SK-N-DZ (cell line): ENCODE results near the gene DNAH5. TPM values are rescaled to one million over a fixed set of nuclear protein-coding genes. Genes with fewer than 3 reads are reported as not detected.
"Not testable (repeated sequence)": the region's sequence is repeated elsewhere in the genome, so short reads cannot be mapped to it uniquely, and the experiment has no call there.

Experiments
- DNase-seq: peaks from one replicate; pipeline ENCODE4 v3.0.0-alpha.2; 2015; ENCODE audit warnings: low spot score
- polyA plus RNA-seq, 2 experiments: library from polyadenylated mRNA; depleted of rRNA; stranded (reverse); fragments of >200 nt; gene quantifications; 2 replicates each; pipeline ENCODE4 v1.2.3, GENCODE V29; 2014

DNAH5 gene, protein sequence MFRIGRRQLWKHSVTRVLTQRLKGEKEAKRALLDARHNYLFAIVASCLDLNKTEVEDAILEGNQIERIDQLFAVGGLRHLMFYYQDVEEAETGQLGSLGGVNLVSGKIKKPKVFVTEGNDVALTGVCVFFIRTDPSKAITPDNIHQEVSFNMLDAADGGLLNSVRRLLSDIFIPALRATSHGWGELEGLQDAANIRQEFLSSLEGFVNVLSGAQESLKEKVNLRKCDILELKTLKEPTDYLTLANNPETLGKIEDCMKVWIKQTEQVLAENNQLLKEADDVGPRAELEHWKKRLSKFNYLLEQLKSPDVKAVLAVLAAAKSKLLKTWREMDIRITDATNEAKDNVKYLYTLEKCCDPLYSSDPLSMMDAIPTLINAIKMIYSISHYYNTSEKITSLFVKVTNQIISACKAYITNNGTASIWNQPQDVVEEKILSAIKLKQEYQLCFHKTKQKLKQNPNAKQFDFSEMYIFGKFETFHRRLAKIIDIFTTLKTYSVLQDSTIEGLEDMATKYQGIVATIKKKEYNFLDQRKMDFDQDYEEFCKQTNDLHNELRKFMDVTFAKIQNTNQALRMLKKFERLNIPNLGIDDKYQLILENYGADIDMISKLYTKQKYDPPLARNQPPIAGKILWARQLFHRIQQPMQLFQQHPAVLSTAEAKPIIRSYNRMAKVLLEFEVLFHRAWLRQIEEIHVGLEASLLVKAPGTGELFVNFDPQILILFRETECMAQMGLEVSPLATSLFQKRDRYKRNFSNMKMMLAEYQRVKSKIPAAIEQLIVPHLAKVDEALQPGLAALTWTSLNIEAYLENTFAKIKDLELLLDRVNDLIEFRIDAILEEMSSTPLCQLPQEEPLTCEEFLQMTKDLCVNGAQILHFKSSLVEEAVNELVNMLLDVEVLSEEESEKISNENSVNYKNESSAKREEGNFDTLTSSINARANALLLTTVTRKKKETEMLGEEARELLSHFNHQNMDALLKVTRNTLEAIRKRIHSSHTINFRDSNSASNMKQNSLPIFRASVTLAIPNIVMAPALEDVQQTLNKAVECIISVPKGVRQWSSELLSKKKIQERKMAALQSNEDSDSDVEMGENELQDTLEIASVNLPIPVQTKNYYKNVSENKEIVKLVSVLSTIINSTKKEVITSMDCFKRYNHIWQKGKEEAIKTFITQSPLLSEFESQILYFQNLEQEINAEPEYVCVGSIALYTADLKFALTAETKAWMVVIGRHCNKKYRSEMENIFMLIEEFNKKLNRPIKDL (N-terminal part only)
- polyA plus RNA-seq (2014; cell fraction: cytosol; rRNA removed) = 0.03 TPM in 1 of 2 replicates, not detected in the other
- polyA plus RNA-seq (2014; cell fraction: nucleus; rRNA removed) = not detected in 2 replicates

- DNase-seq = no peak
Measured at GRCh38 chr5:13944560-13945199, at the start of gene DNAH5. Gene DNAH5 (minus strand): TSS chr5:13944688. CDS start chr5:13944438, 250 bp downstream.

GRCh38 chr5:13993926-13994325, 49.4 kb upstream of the DNAH5 start:
- no peak for DNase-seq

DNA sequence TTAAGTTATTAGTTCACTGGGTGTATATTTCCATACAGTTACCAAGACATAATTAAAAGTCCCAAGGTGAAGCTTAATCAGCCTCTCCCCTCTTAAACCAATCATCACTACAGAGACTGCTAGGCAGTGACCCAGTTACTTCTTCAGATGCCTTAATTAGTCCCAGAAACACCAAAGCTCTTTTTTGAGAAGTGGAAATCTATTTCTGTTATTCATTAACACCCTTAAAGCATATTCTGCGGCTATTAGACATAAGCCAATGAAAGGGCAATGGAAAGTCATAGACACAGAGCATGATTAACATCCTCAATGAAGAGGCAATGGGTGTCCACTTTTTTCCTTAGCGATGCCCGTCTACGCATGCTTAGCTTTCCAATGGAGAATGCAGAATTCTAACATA, 48.3 kb upstream of the DNAH5 start:
- DNase-seq = no peak

DNA sequence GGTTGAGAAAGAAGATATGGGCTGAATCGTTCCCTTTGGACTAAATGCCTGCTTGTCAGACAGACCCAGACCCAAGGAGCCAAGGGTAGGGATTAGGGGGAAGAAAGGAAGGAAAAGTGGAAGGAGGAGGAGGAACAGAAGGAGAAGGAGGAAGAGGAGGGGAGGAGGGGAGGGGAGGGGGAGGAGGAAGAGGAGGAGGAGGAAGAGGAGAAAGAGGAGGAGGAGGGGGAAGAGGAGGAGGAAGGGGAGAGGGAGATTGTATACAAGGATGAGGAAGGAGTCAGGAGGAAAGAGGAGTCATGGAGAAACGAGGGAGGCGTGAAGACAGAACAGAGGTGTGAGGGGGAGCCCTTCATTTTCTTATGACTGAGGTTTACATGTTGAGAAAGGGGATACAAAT, 46.9 kb upstream of the DNAH5 start:
- no peak for DNase-seq

- DNase-seq = no peak
Measured at GRCh38 chr5:13990896-13991295, 46.4 kb upstream of the DNAH5 start.

- DNase-seq = no peak
Measured at GRCh38 chr5:13989832-13990231, 45.3 kb upstream of the DNAH5 start.

DNA sequence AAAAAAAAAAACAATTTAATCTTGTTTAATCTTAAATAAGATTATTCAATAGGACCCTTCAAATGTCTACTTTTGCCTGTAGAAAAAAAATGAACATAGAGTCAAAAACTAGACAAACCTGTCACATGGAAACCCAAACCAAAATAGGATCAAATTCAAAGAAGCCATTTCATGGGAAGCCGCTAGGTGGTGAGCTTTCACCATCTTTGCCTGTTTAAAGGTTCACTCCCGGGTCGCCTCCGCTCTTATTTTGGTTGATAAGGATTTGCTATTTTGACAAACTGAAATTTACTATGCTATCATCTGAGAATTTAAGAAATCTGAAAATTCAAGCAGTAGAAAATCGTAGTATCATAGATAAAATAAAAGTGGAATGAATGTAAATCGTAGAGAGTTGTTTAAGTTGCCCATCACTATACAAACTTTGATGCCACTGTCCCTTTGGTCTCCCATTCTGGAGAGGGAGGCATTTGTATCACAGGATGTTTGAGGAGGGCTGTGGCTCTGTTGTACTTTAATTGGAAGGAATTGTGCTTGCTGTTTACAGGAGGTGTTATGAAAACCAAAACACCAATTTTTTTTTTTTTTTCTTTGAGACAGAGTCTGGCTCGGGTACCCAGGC, 43.5 kb upstream of the DNAH5 start:
- peak; percentile 55 for DNase-seq

- no peak for DNase-seq
Measured at GRCh38 chr5:13985731-13986418, 41.4 kb upstream of the DNAH5 start.

- not testable (repeated sequence) for DNase-seq
Measured at GRCh38 chr5:13984888-13985287, 40.4 kb upstream of the DNAH5 start.

DNA sequence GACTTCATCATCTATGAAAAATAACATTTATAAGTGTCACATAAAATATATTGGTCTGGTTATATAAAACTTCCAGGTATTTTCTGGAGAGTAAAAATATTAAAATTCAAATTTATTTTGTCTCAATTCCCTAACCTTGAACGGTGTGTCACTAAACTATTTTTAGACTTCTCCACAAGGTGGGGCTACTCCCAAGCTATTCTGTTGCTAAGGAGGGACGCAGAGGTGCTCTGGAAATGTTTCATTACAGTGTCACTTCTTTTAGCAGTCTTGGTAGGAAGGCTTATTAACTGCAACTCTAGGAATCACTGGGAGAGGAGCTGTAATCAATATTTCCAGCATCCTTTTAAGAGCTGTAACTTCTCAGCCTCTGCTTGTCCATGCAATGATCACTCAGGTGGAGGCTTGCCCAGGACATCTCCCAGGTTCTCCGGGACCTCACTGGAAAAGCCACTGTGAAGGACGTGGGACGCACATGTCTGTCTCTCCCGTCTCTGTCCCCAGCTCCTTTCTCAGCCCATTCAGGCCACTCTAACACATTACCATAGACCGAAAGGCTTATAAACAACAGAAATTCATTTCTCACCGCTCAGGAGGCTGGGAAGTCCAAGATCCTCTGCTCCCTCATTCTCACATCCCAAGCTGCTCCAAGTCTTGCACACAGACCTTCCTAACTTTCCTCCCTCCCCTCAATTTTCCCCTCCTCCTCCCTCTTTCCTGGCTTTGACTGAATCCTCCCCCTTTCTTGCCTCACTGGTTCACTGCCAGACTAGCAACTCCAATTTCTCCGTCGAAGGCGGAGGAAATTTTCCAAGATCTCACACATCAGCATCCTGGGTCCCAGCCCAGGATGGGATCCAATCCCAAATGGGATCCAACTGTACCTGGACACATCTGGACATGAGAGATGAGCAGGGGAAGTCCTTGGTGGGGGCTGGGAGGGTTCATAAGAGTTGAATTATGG, 32.7 kb upstream of the DNAH5 start:
- peak; percentile 30 for DNase-seq

GRCh38 chr5:13976223-13976622, 31.7 kb upstream of the DNAH5 start:
- DNase-seq = no peak

- no peak for DNase-seq
Measured at GRCh38 chr5:13975246-13975645, 30.8 kb upstream of the DNAH5 start.

- DNase-seq = no peak
Measured at GRCh38 chr5:13973724-13974123, 29.2 kb upstream of the DNAH5 start.

- no peak for DNase-seq
Measured at GRCh38 chr5:13972029-13972428, 27.5 kb upstream of the DNAH5 start.

- DNase-seq = peak; percentile 57
Measured at GRCh38 chr5:13957032-13957645, 12.7 kb upstream of the DNAH5 start.

- DNase-seq = no peak
Measured at GRCh38 chr5:13956471-13956870, 12.0 kb upstream of the DNAH5 start.

DNA sequence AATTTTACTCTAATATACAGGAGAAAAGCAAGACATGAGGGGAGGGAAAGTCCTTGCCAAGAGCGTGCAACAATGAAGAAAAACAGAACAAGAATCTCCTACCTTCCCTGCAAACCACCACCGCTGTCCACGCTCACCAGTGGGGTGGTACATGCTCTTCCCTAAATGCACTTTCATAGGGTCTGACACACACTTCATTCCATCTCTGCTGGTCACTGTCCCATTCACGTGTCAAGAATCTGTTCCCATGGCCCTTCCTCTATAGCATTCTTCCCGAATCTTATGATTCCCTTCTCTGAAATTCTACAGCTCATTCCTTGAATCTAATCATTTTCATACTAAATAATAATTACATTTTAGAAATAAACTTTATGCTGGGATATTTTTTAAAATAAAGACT, 11.4 kb upstream of the DNAH5 start:
- no peak for DNase-seq

- DNase-seq = no peak
Measured at GRCh38 chr5:13946111-13946510, 1.6 kb upstream of the DNAH5 start.
